HG03442 (cell line): ENCODE data around the gene PRIM2.
"Not testable (repeated sequence)": the region's sequence is repeated elsewhere in the genome, so short reads cannot be mapped to it uniquely, and the experiment has no call there.

Source experiments
- ATAC-seq: cut with Tn5 transposase; IDR thresholded peaks from one replicate; pipeline ENCODE4 v1.9.1; 2021; ENCODE audit warnings: mild to moderate bottlenecking, moderate library complexity; ENCODE audit not compliant: unreplicated experiment

Gene PRIM2

GRCh38 chr6:57577023-57577422 lies 259.6 kb downstream of the PRIM2 start:
- not testable (repeated sequence) for ATAC-seq

DNA sequence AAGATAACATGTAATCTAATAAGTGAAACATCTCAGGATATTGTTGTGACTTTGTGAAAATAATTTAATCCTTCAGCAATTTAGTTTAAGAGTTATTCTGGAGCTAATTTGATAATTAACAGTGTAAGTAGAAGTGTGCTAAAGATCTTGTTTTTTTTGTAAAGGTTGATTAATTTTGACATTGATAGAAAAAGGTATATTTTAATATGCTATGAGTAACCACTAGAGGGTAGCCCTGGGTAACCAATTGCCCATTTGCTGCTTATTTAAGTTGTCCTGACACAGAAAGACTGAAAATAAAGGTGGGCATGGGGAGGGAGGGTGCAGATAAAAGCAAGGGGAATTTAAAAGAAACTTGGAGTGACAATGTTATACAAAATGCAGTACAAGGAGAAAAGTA lies 262.1 kb downstream of the PRIM2 start:
- ATAC-seq: not testable (repeated sequence)

DNA sequence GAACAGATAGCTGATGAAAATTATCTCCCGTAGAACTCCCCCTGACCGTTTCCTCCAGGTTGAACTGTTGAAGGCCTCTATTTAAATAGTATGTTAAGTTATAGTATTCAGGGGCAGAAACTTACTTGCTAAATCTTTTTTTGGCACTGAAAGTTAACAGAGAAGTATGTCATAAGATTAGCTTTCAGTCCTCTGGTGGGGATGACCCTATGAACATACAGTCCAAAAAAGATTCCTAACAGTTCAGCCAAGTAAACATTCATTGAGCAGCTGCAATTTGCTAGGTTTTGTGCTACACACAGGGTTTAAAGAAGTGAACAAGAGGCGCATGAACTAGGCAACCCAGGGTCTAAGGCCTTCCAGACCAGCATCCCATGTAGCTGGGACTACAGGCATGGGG lies 264.2 kb downstream of the PRIM2 start:
- ATAC-seq: not testable (repeated sequence)

DNA sequence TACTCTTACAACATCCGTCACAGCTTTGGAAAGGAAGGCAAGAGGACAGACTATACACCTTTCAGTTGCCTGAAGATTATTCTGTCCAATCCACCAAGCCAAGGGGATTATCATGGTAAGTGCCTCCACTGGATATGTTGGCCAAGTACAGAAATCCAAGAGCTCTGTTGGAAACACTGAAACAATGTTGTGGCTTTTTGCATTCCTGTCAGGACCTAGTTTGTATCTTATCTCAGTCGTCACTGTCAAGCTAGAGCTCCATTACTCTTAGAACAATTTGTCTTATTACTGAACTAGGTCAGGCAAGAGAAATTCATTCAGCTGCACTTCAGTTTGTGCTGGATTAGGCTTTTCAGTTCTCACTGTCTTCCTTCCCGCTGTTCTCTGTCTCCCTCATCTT lies 283.7 kb downstream of the PRIM2 start:
- ATAC-seq: not testable (repeated sequence)

GRCh38 chr6:57605303-57605702 lies 287.9 kb downstream of the PRIM2 start:
- not testable (repeated sequence) for ATAC-seq

DNA sequence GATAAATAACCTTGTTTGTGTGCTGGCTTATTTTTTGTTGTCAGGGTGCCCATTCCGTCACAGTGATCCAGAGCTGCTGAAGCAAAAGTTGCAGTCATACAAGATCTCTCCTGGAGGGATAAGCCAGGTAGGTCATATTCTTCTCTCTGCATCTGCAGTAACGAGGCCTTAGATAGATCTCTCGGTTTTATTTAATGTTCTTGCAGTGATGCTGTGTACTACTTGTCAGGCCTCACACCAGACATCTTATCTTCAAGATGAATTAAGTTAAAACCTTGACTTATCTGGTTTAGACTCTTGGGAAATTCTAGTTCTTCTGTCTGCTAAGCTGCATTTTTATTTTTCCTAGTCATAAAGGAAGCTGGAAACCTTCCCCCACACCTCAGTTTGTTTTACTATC lies 288.9 kb downstream of the PRIM2 start:
- not testable (repeated sequence) for ATAC-seq

DNA sequence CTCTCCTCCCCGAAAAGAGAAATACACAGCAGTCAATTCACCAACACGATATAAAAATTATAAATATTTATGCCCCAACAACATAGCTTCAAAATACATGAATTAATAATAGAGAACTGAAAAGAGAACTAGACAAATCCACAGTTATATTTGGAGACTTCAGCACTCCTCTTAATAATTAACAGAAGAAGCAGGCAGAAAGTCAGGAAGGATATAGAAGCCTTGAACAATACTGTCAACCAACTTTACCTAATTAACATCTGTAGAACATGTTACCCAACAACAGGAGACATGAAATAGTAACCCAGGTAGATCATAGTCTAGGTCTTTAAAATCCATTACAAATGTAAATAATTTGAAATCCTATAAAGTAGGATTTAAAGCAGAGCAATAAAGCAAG lies 293.2 kb downstream of the PRIM2 start:
- ATAC-seq: not testable (repeated sequence)

DNA sequence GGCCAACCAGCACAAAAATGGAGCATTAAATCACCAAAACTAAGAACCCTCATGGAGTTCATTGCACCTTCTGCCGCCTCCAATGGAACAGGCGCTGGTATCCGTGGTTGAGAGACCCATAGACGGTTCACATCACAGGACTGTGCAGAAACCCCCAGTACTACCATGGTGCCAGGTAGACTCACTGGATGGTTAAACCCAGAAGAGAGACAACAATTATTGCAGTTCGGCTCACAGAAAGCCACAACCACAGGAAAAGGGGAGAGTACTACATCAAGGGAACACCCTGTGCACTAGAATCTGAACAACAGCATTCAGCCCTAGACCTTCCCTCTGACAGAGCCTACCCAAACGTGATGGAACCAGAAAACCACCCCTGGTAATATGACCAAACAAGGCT lies 301.5 kb downstream of the PRIM2 start:
- ATAC-seq: not testable (repeated sequence)

DNA sequence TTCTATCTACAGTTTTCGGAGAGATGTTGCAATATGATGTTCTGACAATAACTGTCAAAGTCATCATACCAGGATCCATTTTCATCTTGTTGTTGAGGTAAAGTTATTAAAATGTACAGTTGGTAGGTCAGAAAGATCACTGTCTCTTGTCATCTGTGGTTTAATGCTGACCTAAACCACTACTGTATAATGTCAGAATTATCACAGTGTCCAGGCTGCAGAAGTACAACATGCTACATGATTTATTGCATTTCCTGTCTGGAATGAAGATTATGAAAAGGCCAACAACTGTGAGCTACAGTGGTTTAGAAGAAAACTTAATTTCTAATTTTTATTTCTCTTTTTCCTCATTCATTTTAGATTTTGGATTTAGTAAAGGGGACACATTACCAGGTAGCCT lies 314.3 kb downstream of the PRIM2 start:
- not testable (repeated sequence) for ATAC-seq

- not testable (repeated sequence) for ATAC-seq
Measured at GRCh38 chr6:57658526-57658925, 341.1 kb downstream of the PRIM2 start.

DNA sequence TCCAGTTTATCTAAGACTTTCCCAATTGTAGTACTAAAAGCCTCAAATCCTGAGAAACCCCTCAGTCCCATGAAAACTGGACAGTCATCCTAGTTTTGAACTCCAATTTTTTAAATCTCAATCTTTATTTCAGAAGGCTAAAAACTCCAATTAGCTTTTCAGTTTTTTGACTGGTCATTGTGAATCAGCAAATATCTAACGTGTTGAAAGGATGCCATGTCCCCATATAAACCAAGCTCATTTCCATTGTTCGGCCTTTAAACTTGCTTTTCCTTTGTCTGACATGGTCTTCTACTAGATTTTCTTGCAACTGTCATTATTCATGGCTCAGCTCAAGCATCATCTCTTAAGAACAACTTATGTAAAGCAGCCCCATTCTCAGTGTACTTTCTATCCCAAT lies 342.4 kb downstream of the PRIM2 start:
- ATAC-seq: not testable (repeated sequence)

DNA sequence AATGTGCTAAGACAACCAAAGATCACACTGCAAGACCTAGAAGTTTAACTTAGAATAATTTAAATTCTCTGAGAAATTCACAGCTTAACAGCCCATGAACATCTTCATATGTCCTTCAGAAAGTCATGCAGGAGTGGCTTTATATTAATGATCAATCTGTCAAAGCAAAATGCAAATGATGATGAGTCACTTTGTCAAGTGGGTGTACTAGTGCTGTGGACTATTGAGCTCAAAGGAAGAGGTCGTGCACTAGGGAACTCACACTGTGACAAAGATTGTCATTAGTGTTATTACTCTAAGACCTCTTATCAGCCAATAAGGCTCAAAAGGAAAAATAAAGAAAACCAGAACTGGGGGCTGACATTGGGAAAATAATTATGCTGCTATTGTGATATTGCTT lies 343.5 kb downstream of the PRIM2 start:
- ATAC-seq: peak; percentile 46

DNA sequence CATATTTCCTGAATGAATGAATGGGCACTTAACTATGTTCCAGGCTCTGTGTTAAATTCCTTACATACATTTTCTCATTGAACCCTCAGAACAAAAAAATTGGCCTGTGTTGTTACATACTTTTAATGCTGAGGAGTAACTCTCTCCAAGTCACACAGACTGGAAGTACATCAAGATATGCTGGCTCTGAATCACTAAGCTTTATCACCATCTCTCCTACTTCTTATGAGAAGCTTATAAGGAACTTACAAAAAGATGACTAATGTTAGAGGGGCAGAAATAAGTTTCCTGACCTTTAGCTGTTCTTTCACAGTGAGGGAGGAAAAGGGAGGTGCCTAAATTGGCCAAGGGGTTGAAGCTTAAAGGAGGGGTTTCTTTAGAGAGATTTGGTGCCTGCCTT lies 350.7 kb downstream of the PRIM2 start:
- ATAC-seq: not testable (repeated sequence)

DNA sequence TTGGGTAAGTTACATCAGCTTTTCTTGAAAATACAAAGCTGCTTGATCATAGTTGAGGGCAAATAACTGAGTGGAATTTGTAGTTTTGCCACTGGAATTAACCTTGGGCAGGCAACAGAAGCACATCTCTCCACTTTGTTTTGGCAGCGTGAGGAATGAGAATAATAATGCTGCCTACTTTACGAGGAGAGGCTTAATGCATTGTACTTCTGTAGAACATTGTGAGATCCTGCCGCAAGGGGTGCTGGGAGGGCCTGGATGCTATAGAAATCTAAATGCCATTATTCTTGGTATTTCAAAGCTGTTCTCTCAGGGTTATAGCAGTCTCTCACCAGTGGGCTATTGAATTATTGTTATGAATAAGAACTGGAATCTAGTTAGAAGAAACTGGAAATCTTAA lies 353.8 kb downstream of the PRIM2 start:
- not testable (repeated sequence) for ATAC-seq

DNA sequence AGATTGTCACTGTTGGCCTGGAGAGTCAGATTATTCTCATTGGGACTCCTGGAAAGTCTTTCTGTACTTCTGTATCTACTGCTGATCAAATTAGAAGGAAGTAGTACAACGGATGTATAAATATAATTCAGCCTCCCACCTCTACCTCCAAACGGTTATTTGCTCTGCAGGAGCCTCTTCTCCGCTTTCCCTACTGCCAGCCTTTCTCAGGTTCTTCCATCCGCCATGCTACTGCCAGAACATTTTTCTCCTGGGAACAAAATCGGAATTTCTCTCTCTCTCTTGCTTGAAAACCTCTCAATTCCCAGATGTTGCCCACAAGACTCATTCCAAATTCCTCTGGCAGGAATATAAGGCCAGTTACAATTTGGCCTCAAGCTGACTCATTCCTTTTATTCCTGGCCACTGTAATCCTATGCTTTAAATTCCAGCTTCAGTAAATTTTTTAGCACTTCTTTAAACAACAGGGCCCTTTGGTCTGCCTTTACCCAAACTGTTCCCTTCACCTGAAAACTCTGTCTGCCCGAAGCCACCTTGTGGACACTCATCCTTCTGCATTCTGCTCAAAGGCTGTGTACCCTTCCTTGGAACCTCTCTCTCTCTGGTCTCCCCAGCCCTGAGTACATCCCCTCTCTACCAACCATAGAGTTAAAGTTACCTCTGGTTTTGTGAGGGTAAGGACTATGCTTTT lies 354.7 kb downstream of the PRIM2 start:
- ATAC-seq: not testable (repeated sequence)

- ATAC-seq: not testable (repeated sequence)
Measured at GRCh38 chr6:57673281-57673680, 355.9 kb downstream of the PRIM2 start.

- not testable (repeated sequence) for ATAC-seq
Measured at GRCh38 chr6:57675386-57675785, 358.0 kb downstream of the PRIM2 start.

GRCh38 chr6:57696382-57696781 lies 379.0 kb downstream of the PRIM2 start:
- ATAC-seq: not testable (repeated sequence)
